HK-2 (cell line): ENCODE data around the gene GMPPB.

ENCODE experiments used
- DNase-seq: peaks from one replicate; pipeline ENCODE4 v3.0.0-alpha.2; 2018; ENCODE audit not compliant: unreplicated experiment

Gene GMPPB

DNA sequence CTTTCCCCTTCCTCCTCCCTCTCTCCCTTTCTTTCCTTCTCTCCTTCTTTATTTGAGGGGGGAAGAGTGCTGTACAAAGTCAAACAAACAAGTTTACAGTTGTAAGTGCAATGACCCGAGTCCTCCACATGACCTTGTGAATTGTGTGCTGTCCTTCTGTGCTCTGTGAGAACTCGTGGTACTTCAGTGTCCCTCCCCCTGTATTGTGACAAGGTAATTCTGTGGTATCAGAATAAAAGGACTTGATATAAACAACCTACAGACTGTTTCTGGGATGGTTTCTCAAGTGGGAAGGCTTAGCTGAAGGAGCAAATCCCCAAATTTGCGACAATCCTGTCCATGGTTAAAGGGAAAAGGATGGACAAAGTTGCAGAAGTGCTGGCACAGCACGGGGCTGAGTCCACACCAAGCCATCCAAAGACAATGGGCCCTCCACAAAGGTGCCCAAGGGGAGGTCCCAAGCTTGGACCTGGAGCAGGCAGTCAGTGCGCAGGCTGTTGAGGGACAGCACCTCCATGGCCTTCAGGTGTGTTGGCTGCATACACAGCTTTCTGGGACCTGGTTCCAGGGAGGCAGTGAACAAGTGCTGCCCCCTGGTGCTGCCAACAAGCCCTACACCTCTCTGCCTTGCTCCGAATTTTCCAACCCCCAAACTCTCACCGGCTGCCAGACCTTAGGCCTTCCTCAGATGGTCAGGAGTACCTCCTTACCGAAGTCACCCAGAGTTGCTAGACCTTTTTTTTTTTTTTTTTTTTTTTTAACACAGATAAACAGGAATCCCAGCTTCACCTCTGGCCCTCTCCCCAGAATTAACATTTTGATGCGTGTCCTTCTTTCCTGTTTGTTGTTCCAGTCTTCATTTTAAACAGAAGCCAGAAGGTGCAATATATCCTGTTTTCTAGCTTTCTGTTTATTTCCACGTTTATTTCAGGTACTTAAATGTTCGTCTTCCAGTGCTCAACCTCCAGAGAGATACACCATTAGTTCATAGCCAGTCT is 52.2 kb downstream of the GMPPB start:
- peak; percentile 59 for DNase-seq

DNA sequence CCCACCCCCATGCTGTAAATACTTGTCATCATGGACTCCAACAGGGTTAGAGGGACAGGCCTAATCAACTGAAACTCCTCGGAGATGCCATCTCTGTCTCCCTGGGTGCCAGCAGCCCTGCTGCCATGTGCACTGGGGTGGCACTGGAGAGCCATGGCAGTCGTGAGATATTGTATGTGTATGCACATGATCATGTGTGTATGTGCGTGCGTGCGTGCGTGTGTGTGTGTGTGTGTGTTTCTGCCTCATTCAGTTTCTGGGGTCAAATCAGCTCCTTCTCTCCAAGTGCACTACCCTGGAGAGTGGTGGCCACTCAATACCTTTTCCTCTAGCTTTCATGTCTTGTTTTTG is 52.8 kb downstream of the GMPPB start:
- DNase-seq, result no peak
